HepG2 (cell line): ENCODE measurements around the gene MARCO. TPM values are rescaled to one million over a fixed set of nuclear protein-coding genes. Genes with fewer than 3 reads are reported as not detected.

Experiments
- ATAC-seq: fragments of 200-7000 bp; cut with Tn5 transposase; 3 replicates; pipeline ENCODE4 v1.9.1; 2020; ENCODE audit warnings: mild to moderate bottlenecking, moderate library complexity
- BruUV-seq: library from RNA; stranded (reverse); fragments of 400-500 nt; replicated peaks from 2 replicates; lab custom pipeline; 2021; lab: Mats Ljungman, UMichigan
- CTCF ChIA-PET: fragments of 300-600 bp; formaldehyde crosslinking; extraction: SDS; loops from one replicate; lab custom pipeline; 2021; ENCODE audit warnings: low total read pairs, inconsistent platforms, low intra/inter-chr PET ratio; lab: Yijun Ruan, JAX
- POLR2A ChIA-PET: fragments of 350-600 bp; sonication (Branson Sonifier 250); formaldehyde crosslinking; loops from one replicate; lab custom pipeline; 2020; ENCODE audit warnings: antibody characterized with exemption, inconsistent platforms; lab: Yijun Ruan, JAX
- DNase-seq: peaks from one replicate; pipeline ENCODE4 v3.0.0-alpha.2; 2015; ENCODE audit warnings: low spot score
- FAIRE-seq: peaks from 3 replicates; lab custom pipeline; 2011; peaks lifted over from hg19 to GRCh38; lab: Jason Lieb, UNC
- H2AFZ ChIP-seq: one replicate; pipeline ENCODE4 v1.6.1; 2011; ENCODE audit warnings: low read length, inconsistent platforms
- H3K27ac ChIP-seq: fragments of 300-600 bp; 3 replicates; pipeline ENCODE4 v1.8.0; 2011; ENCODE audit warnings: mixed run types, mild to moderate bottlenecking, mixed read lengths, low read length, inconsistent platforms; ENCODE audit not compliant: insufficient read depth; ENCODE audit errors: extremely low read length
- H3K27me3 ChIP-seq, 2 experiments: fragments of 200-600 bp in 1 of 2; 2 replicates in 1 of 2; 3 replicates in 1 of 2; pipeline versions ENCODE4 v1.6.0 to v1.8.0; 2011; ENCODE audit warnings: low read length in 2 of 2, mild to moderate bottlenecking in 2 of 2, moderate library complexity in 2 of 2, inconsistent platforms in 1 of 2; ENCODE audit not compliant: insufficient read depth in 2 of 2, control insufficient read depth in 1 of 2
- H3K36me3 ChIP-seq, 2 experiments: fragments of 200-600 bp in 1 of 2; replicated peaks in 1 of 2; 2 replicates in 1 of 2; 3 replicates in 1 of 2; pipeline versions ENCODE4 v1.5.1 to v1.8.0; 2011; ENCODE audit warnings: low read length in 2 of 2, inconsistent platforms in 1 of 2; ENCODE audit not compliant: insufficient read depth in 2 of 2, control insufficient read depth in 1 of 2
- H3K4me1 ChIP-seq: 2 replicates; pipeline ENCODE4 v1.5.1; 2012; ENCODE audit warnings: low read length, inconsistent platforms; ENCODE audit not compliant: insufficient read depth
- H3K4me2 ChIP-seq: 2 replicates; pipeline ENCODE4 v1.6.0; 2011; ENCODE audit warnings: low read depth, low read length, inconsistent platforms
- H3K4me3 ChIP-seq, 3 experiments: fragments of 200-600 bp in 1 of 3; sonication (generic), shearing (Covaris generic) in 1 of 3; replicated peaks in 1 of 3; 2 replicates each; pipeline ENCODE4 v1.5.1; 2011 to 2016; ENCODE audit warnings: low read length in 3 of 3, inconsistent platforms in 2 of 3, low read depth in 2 of 3, mild to moderate bottlenecking in 2 of 3, control low read depth in 1 of 3, mixed read lengths in 1 of 3; ENCODE audit not compliant: insufficient read depth in 1 of 3
- H3K79me2 ChIP-seq: one replicate; pipeline ENCODE4 v1.6.1; 2011; ENCODE audit warnings: low read length, inconsistent platforms; ENCODE audit not compliant: insufficient read depth
- H3K9ac ChIP-seq: 2 replicates; pipeline ENCODE4 v1.6.0; 2011; ENCODE audit warnings: mild to moderate bottlenecking, low read depth, low read length, inconsistent platforms; ENCODE audit not compliant: insufficient read depth
- H3K9me3 ChIP-seq: 2 replicates; pipeline ENCODE4 v1.5.1; 2012; ENCODE audit warnings: mild to moderate bottlenecking, low read length
- H4K20me1 ChIP-seq: 2 replicates; pipeline ENCODE4 v1.6.0; 2011; ENCODE audit warnings: inconsistent platforms, mild to moderate bottlenecking, low read length, moderate library complexity; ENCODE audit not compliant: insufficient read depth
- BCL6 ChIP-seq: IDR thresholded peaks from 2 replicates; pipeline ENCODE4 v1.6.1; 2016; ENCODE audit warnings: missing genetic modification reagents, missing compliant biosample characterization
- CAMTA2 ChIP-seq: sonication (generic); formaldehyde crosslinking; IDR thresholded peaks from 2 replicates; pipeline ENCODE4 v1.4.0; 2020; ENCODE audit warnings: mild to moderate bottlenecking, missing genetic modification reagents, borderline replicate concordance
- CCAR2 ChIP-seq: fragments of 200-400 bp; formaldehyde crosslinking; optimal IDR thresholded peaks from 2 replicates; pipeline ENCODE3; 2018; ENCODE audit warnings: low read depth, mild to moderate bottlenecking, low read length, moderate library complexity
- MAFG ChIP-seq: sonication (generic); formaldehyde crosslinking; IDR thresholded peaks from 2 replicates; pipeline ENCODE4 v1.5.1; 2020; ENCODE audit warnings: mild to moderate bottlenecking, missing genetic modification reagents
- PITX1 ChIP-seq: sonication (generic); formaldehyde crosslinking; IDR thresholded peaks from 2 replicates; pipeline ENCODE4 v1.5.1; 2020; ENCODE audit warnings: mild to moderate bottlenecking, missing genetic modification reagents
- POLR2G ChIP-seq: fragments of 200-400 bp; formaldehyde crosslinking; IDR thresholded peaks from 2 replicates; pipeline ENCODE4 v1.6.1; 2018; ENCODE audit warnings: mild to moderate bottlenecking, low read depth, low read length, moderate library complexity
- SRSF4 ChIP-seq: fragments of 200-400 bp; formaldehyde crosslinking; IDR thresholded peaks from one replicate; pipeline ENCODE4 v1.6.1; 2018; ENCODE audit warnings: mild to moderate bottlenecking, low read depth, low read length, moderate library complexity; ENCODE audit not compliant: poor library complexity, severe bottlenecking
- SRSF9 ChIP-seq: fragments of 200-400 bp; formaldehyde crosslinking; IDR thresholded peaks from 2 replicates; pipeline ENCODE4 v1.6.1; 2018; ENCODE audit warnings: borderline replicate concordance, mild to moderate bottlenecking, low read depth, low read length; ENCODE audit not compliant: insufficient read depth, poor library complexity, severe bottlenecking
- TSC22D2 ChIP-seq: sonication (generic); formaldehyde crosslinking; IDR thresholded peaks from 2 replicates; pipeline ENCODE4 v1.5.1; 2020; ENCODE audit warnings: missing genetic modification reagents, mild to moderate bottlenecking, borderline replicate concordance
- ZBTB20 ChIP-seq: sonication (generic); formaldehyde crosslinking; IDR thresholded peaks from 2 replicates; pipeline ENCODE4 v1.8.1; 2023; ENCODE audit warnings: missing genetic modification reagents, low read depth, mild to moderate bottlenecking, borderline replicate concordance
- ZBTB21 ChIP-seq: sonication (generic); formaldehyde crosslinking; IDR thresholded peaks from 2 replicates; pipeline ENCODE4 v1.4.0; 2020; ENCODE audit warnings: missing genetic modification reagents
- ZNF121 ChIP-seq: sonication (generic); formaldehyde crosslinking; IDR thresholded peaks from 2 replicates; pipeline ENCODE4 v1.5.0; 2020; ENCODE audit warnings: mild to moderate bottlenecking, missing genetic modification reagents
- ZNF556 ChIP-seq: sonication (generic); formaldehyde crosslinking; IDR thresholded peaks from 2 replicates; pipeline ENCODE4 v1.4.0; 2020; ENCODE audit warnings: mild to moderate bottlenecking, missing genetic modification reagents, borderline replicate concordance
- ZNF619 ChIP-seq: sonication (generic); formaldehyde crosslinking; IDR thresholded peaks from 2 replicates; pipeline ENCODE4 v1.4.0; 2020; ENCODE audit warnings: mild to moderate bottlenecking, missing genetic modification reagents
- ZNF816 ChIP-seq: sonication (generic); formaldehyde crosslinking; IDR thresholded peaks from 2 replicates; pipeline ENCODE4 v1.8.0; 2022; ENCODE audit warnings: missing genetic modification reagents, mild to moderate bottlenecking, borderline replicate concordance
- WGBS: methylation state at CpG from one replicate; pipeline ENCODE4 v1.1.6; 2017; ENCODE audit warnings: low lambda C conversion rate; 5-methylcytosine and 5-hydroxymethylcytosine counted together
- in situ Hi-C: cut with HindIII; loops from 2 replicates; pipeline ENCODE4 v1.10.0; 2017; ENCODE audit warnings: low pct_unique_long_range_greater_than_20kb; ENCODE audit not compliant: extremely low pct_ligation_motif_present
- intact Hi-C: fragments of 100-400 bp; cut with micrococcal nuclease; formaldehyde crosslinking; loops from one replicate; pipeline ENCODE4 v1.10.0; 2022; ENCODE audit not compliant: unreplicated experiment
- polyA plus RNA-seq, 8 experiments: library from polyadenylated mRNA; depleted of rRNA in 3 of 8; stranded (reverse) in 7 of 8; unstranded in 1 of 8; fragments of >200 nt; fragmentation: Illumina TruSeq in 4 of 8; extraction: Trizol in 4 of 8; gene quantifications; 2 replicates each; pipeline versions ENCODE4 v1.2.1 to v1.2.3, GENCODE V29; 2011 to 2016; ENCODE audit warnings: low read depth in 4 of 8, missing spikeins in 1 of 8, mixed read lengths in 1 of 8; ENCODE audit not compliant: insufficient read depth in 1 of 8
- total RNA-seq, 5 experiments: library from RNA; depleted of rRNA; stranded (reverse); fragments of >200 nt; fragmentation: Illumina TruSeq; extraction: Trizol; gene quantifications; 2 replicates each; pipeline ENCODE4 v1.2.3, GENCODE V29; 2016; ENCODE audit warnings: low read depth in 1 of 5
- TF ChIP-seq, protein P1 (sequence below): sonication (generic); formaldehyde crosslinking; IDR thresholded peaks from 2 replicates; pipeline ENCODE4 v1.5.1; 2020; ENCODE audit warnings: mild to moderate bottlenecking, missing genetic modification reagents
- TF ChIP-seq, protein P2 (sequence below): sonication (generic); formaldehyde crosslinking; IDR thresholded peaks from 2 replicates; pipeline ENCODE4 v1.5.1; 2020; ENCODE audit warnings: missing genetic modification reagents, mild to moderate bottlenecking, borderline replicate concordance
- TF ChIP-seq, protein P3 (sequence below): sonication (generic); formaldehyde crosslinking; IDR thresholded peaks from 2 replicates; pipeline ENCODE4 v1.5.1; 2020; ENCODE audit warnings: mild to moderate bottlenecking, missing genetic modification reagents, borderline replicate concordance

MARCO gene
- total and polyA plus RNA-seq, 2 of the 13 experiments (the other 11 are each of a cell fraction or from before 2014, with no cell fraction given), result not detected

DNA sequence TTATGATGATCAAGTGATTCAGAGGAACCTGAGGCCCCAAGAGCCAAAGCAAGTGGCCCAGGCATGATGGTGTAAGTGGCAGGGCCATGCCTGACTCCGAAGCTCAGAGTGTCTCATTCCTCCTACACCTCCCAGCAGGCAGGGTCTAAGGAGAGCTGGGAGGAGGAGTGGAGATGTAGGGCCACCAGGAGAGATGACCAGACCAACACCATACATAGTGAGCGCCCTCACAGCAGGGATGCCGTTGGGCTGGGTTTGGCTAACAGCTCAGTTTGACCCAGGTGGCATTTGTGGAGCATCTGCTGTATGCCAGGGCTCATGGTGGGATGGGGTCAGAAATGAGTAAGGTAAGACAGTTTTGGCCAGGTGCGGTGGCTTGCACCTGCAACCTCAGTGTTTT lies 80.7 kb downstream of the MARCO start (continued):
- TF ChIP-seq, protein P1, sequence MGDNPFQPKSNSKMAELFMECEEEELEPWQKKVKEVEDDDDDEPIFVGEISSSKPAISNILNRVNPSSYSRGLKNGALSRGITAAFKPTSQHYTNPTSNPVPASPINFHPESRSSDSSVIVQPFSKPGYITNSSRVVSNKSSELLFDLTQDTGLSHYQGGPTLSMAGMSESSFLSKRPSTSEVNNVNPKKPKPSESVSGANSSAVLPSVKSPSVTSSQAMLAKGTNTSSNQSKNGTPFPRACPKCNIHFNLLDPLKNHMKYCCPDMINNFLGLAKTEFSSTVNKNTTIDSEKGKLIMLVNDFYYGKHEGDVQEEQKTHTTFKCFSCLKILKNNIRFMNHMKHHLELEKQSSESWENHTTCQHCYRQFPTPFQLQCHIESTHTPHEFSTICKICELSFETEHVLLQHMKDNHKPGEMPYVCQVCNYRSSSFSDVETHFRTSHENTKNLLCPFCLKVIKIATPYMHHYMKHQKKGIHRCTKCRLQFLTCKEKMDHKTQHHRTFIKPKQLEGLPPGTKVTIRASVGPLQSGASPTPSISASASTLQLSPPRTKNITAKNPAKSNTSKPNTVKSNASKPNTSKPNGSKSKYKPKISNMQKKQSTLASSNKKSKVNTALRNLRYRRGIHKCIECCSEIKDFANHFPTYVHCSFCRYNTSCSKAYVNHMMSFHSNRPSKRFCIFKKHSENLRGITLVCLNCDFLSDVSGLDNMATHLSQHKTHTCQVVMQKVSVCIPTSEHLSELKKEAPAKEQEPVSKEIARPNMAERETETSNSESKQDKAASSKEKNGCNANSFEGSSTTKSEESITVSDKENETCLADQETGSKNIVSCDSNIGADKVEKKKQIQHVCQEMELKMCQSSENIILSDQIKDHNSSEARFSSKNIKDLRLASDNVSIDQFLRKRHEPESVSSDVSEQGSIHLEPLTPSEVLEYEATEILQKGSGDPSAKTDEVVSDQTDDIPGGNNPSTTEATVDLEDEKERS (CRISPR knock-in tag), result no peak
- TF ChIP-seq POLR2G (no peak), SRSF4 (no peak), ZNF121 (CRISPR knock-in tag) (no peak), BCL6 (CRISPR knock-in tag) (no peak), SRSF9 (no peak)

DNA sequence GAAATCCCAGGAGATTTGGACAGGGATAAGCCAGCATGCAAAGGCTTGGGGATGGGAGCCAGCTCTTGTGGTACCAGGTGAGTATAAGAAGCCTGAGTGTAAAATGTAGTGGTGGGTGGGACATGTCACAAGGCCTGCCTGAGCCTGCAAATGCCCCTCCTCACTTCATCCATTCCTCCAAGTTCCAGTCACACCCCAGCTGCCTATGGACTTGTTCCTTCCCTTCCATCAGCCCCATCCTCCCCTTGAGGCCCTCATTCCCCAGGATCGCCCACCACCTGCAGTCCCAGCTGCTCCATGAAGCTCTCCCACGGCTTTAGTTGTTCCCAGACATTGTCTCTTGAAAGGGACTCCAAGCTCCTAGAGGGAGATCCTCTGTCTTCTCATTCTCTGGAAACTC lies 81.5 kb downstream of the MARCO start:
- CTCF ChIA-PET, result no interaction called here
- Histone ChIP-seq H3K79me2 (no peaks in the 10 kb centered on the region), H3K27ac (no peak overlapping the region)
- TF ChIP-seq CAMTA2 (CRISPR knock-in tag) (no peak), MAFG (CRISPR knock-in tag) (no peak), ZBTB20 (CRISPR knock-in tag) (no peak), ZBTB21 (CRISPR knock-in tag) (no peak), ZNF816 (CRISPR knock-in tag) (no peak), CCAR2 (no peak), PITX1 (no peak), ZNF556 (CRISPR knock-in tag) (no peak), TSC22D2 (CRISPR knock-in tag) (no peak), ZNF619 (CRISPR knock-in tag) (no peak)
- TF ChIP-seq, protein P2, sequence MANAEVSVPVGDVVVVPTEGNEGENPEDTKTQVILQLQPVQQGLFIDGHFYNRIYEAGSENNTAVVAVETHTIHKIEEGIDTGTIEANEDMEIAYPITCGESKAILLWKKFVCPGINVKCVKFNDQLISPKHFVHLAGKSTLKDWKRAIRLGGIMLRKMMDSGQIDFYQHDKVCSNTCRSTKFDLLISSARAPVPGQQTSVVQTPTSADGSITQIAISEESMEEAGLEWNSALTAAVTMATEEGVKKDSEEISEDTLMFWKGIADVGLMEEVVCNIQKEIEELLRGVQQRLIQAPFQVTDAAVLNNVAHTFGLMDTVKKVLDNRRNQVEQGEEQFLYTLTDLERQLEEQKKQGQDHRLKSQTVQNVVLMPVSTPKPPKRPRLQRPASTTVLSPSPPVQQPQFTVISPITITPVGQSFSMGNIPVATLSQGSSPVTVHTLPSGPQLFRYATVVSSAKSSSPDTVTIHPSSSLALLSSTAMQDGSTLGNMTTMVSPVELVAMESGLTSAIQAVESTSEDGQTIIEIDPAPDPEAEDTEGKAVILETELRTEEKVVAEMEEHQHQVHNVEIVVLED (CRISPR knock-in tag), result no peak
- TF ChIP-seq, protein P3, sequence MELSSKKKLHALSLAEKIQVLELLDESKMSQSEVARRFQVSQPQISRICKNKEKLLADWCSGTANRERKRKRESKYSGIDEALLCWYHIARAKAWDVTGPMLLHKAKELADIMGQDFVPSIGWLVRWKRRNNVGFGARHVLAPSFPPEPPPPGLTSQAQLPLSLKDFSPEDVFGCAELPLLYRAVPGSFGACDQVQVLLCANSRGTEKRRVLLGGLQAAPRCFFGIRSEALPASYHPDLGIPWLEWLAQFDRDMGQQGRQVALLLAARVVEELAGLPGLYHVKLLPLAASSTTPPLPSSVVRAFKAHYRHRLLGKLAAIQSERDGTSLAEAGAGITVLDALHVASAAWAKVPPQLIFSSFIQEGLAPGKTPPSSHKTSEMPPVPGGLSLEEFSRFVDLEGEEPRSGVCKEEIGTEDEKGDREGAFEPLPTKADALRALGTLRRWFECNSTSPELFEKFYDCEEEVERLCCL, result no peak
- TF ChIP-seq, all 625 proteins: peak for 0
- FAIRE-seq (no peak), ATAC-seq (no peak), DNase-seq (no peak)
- Histone ChIP-seq H3K4me3 (no peak overlapping the region), H4K20me1 (no peaks in the 10 kb centered on the region), H3K4me1 (no peaks in the 10 kb centered on the region), H3K27me3 (no peaks in the 10 kb centered on the region; a peak in 1 of 5 replicates), H3K36me3 (no peaks in the 10 kb centered on the region), H3K9ac (no peak overlapping the region), H2AFZ (no peak overlapping the region), H3K4me2 (no peak overlapping the region), H3K9me3 (no peaks in the 10 kb centered on the region)
- intact Hi-C loops, result no loop called here
- POLR2A ChIA-PET, result no interaction called here
- 0% methylated on average over 2 of the region's 2 CpGs for WGBS
- BruUV-seq, result no TSS peak
- in situ Hi-C loops, result no loop called here
